ENCODE results near the gene KCNS1. TPM values are rescaled to one million over a fixed set of nuclear protein-coding genes. Genes with fewer than 3 reads are reported as not detected.

KCNS1 gene
- total RNA-seq, 1 experiment from 2014 or later, result 0.98 TPM

DNA sequence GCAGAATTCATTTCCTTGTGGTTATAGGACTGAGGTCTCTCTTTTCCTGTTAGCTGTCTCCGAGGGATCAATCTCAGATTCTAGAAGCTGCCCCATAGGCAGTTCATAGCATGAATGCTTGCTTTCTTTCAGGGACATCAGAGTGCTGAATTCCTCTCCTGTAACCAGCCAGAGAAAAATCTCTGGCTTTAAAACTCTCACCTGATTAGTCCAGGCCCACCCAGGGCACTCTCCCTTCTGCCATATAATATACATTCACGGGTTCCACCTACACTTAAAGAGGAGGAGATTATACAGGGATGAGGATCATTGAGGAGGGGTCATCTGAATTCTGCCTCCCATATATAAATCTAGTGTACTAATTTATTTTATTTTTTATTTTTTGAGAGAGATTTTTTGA is 2.1 kb upstream of the KCNS1 start:
- no peak overlapping the region for H4K8ac ChIP-seq (replicated peaks; ENCODE audit: insufficient read length, low read depth, low read length)
- no peak overlapping the region for H2AFZ ChIP-seq (ENCODE audit: low read length)
- H4K91ac ChIP-seq (ENCODE audit: insufficient read length, low read depth, low read length), result no peak overlapping the region
- no peak overlapping the region for H2BK120ac ChIP-seq (ENCODE audit: low read depth, low read length, poor library complexity, severe bottlenecking)
- no peak overlapping the region for H4K5ac ChIP-seq (ENCODE audit: insufficient read length, low read depth, low read length)
- H3K79me1 ChIP-seq (ENCODE audit: insufficient read depth, low read depth, low read length, poor library complexity, severe bottlenecking), result no peaks in the 10 kb centered on the region
- no peak overlapping the region for H3K18ac ChIP-seq (ENCODE audit: insufficient read length, low read depth, low read length)
- H3K9ac ChIP-seq (ENCODE audit: extremely low read depth, insufficient read length, low read length), result no peak overlapping the region
- H3K23ac ChIP-seq (ENCODE audit: insufficient read length, low read depth, low read length), result no peak overlapping the region
- no peak overlapping the region for H3K27ac ChIP-seq (ENCODE audit: insufficient read length, low read depth, low read length)
- WGBS (ENCODE audit: extremely low coverage, insufficient read length, low lambda C conversion rate), result no CpG with 5 or more reads among the region's 2 CpGs
- no peak overlapping the region for H2BK12ac ChIP-seq (ENCODE audit: insufficient read length, low read depth, low read length)
- no peak overlapping the region for H3K56ac ChIP-seq (ENCODE audit: insufficient read length, low read depth, low read length)
- Mint-ChIP-seq H3K4me1 (peaks cover 11% of the 10 kb centered on the region in 2 experiments), H3K4me3 (no peak overlapping the region), H3K27me3 (ENCODE audit: low read depth) (peaks cover 38% of the 10 kb centered on the region), H3K27ac (no peak overlapping the region), H3K9me3 (no peaks in the 10 kb centered on the region; a peak in 1 of 5 replicates), H3K36me3 (ENCODE audit: insufficient read depth in 1 of 3, low read depth in 3 of 3) (no peaks in the 10 kb centered on the region; a peak in 1 of 7 replicates)
- H2BK5ac ChIP-seq (ENCODE audit: insufficient read length, low read length), result no peak overlapping the region
- H3K4ac ChIP-seq (ENCODE audit: low read depth, low read length), result no peak overlapping the region
- no peak for DNase-seq
- H2BK15ac ChIP-seq (ENCODE audit: low read depth, low read length), result no peak overlapping the region
- H3K4me2 ChIP-seq (ENCODE audit: insufficient read depth, insufficient read length, low read length), result no peak overlapping the region
- no peak overlapping the region for H2AK5ac ChIP-seq (ENCODE audit: insufficient read length, low read length)
- no peaks in the 10 kb centered on the region for H3K79me2 ChIP-seq (ENCODE audit: insufficient read depth, low read length)
- no peaks in the 10 kb centered on the region; the same call in 1 of the 2 replicates for H3K4me1 ChIP-seq (ENCODE audit: insufficient read depth, low read length)
- no peak overlapping the region for H3K14ac ChIP-seq (ENCODE audit: insufficient read depth, low read length)
- no peaks in the 10 kb centered on the region for H3K9me3 ChIP-seq (ENCODE audit: control insufficient read depth, low read depth, low read length)
- no peaks in the 10 kb centered on the region for H3K23me2 ChIP-seq (ENCODE audit: insufficient read length, low read depth, low read length, poor library complexity, severe bottlenecking)
- TF ChIP-seq CTCF (conservative IDR thresholded peaks at IDR 0.05), result no peak
- H4K20me1 ChIP-seq (ENCODE audit: control insufficient read depth, insufficient read depth, insufficient read length), result no peaks in the 10 kb centered on the region
- H2BK20ac ChIP-seq (ENCODE audit: low read depth, low read length, poor library complexity, severe bottlenecking), result no peak overlapping the region
- no peaks in the 10 kb centered on the region; the same call in 1 of the 2 replicates for H3K27me3 ChIP-seq (ENCODE audit: insufficient read depth, low read length)
- no peak overlapping the region for H3T11ph ChIP-seq (ENCODE audit: low read length)
